NOMO-1 treated with DMSO at 0.1 percent for 48 hours (cell line): ENCODE measurements around the gene USP12.
"Not testable (repeated sequence)": the region's sequence is repeated elsewhere in the genome, so short reads cannot be mapped to it uniquely, and the experiment has no call there.

Experiments used
- DNase-seq: peaks from one replicate; lab custom pipeline; 2025; ENCODE audit not compliant: unreplicated experiment; lab: John Stamatoyannopoulos, UW

The USP12 gene

GRCh38 chr13:27158335-27158734 lies 13.3 kb downstream of the USP12 start:
- DNase-seq = no peak

GRCh38 chr13:27151798-27152599 lies 19.6 kb downstream of the USP12 start:
- no peak for DNase-seq

GRCh38 chr13:27149702-27150101 lies 21.9 kb downstream of the USP12 start:
- no peak for DNase-seq

DNA sequence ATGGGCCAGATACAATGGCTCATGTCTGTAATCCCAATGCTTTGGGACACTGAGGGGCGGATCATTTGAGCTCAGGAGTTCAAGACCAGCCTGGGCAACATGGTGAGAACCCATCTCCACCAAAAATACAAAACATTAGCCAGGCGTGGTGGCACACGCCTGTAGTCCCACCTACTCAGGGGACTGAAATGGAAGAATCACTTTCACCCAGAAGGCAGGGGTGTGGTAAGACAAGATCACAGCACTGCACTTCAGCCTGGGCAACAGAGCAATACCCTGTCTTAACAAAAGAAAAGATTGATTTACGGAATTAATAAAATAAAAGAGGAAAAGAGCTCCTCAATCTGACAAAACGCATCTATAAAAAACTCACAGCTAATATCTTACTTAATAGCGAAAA lies 22.7 kb downstream of the USP12 start:
- DNase-seq = no peak

- no peak for DNase-seq
Observed at GRCh38 chr13:27147530-27148170, 24.0 kb downstream of the USP12 start.

- DNase-seq = no peak
Observed at GRCh38 chr13:27141746-27142145, 29.9 kb downstream of the USP12 start.

DNA sequence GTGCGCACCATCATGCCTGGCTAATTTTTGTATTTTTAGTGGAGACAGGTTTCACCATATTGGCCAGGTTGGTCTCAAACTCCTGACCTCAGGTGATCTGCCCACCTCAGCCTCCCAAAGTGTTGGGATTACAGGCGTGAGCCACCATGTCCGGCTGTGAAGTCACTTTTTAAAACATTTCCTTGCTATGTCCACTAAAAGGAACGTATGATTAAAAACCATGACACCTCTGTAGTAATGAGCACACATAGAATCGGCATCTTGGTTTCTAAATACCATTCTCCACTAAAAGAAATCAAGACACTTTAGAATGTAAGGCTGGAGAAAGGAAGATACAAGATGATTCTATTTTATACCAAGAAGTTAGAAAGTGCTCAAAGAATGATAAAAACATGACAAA lies 30.5 kb downstream of the USP12 start:
- DNase-seq = not testable (repeated sequence)

DNA sequence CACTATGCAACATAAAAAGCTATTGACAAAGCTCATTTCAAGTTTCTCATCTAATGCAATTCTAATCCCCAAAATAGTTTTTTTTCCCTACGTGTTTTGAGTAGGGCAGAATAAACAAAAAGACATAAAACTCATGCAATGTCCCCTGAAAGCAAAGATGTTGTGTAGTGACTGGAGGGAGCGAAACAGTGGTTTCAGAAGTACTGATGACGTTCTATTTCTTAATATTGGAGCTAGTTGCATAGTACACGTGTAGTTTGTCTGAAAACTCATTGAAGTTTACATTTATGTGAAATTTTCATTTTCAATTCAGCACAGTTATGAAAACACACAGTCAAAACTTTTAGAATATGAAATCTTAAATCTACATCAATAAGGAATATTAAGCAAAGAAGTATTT lies 31.6 kb downstream of the USP12 start:
- DNase-seq = no peak

DNA sequence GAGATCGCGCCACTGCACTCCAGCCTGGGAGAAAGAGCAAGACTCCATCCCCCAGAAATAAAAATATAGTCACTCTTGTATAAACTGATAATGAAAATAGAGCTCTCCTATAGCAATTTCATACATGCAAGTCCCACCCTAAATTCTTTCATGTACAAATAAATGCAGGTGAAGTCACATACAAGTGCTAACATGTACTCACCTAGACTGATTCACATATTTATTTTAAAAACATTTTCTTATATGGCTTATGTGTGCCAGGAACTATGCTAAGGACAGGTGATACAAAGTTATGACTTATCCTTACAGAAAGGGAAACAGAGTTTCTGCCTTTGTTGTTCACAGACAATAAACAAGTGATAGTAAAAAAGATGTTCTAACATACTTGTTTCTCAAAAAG lies 32.0 kb downstream of the USP12 start:
- no peak for DNase-seq

- DNase-seq = no peak
Observed at GRCh38 chr13:27138457-27139093, 33.0 kb downstream of the USP12 start.

- no peak for DNase-seq
Observed at GRCh38 chr13:27137759-27138158, 33.9 kb downstream of the USP12 start.

- no peak for DNase-seq
Observed at GRCh38 chr13:27135023-27135422, 36.6 kb downstream of the USP12 start.

DNA sequence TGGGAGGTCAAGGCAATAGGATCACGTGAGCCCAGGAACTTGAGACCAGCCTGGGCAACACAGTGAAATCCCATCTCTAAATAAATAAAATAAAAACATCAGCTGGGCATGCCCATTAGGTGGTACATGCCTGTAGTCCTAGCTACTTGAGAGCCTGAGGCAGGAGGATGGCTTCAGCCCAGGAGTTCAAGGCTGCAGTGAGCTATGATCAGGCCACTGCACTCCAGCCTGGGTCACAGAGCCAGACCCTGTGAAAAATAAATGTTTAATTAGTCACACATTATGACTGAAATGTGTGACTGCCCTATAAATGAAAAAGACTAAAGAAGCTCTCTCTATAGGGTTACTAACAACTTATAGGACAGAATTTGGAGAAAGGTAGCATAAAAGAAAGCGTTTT lies 37.7 kb downstream of the USP12 start:
- DNase-seq = no peak

DNA sequence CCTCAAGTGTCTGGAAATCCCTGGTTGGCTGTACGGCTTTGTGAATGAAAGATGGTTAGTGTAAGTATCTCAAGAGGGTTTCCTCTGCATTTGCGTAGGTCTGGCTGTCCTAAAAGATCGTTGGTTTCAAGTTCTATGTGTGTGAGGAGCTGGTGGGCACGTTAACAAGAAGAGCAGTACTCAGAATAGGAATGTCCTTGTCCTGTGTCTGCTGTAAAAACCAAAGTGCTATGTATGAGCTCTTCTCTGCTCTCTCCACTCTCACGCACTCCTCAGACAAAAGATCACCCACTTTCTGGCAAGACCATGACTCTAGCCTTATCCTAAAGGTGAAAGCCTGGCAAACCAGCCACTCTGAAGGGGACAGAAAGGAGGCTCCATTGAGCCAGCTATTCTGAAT lies 39.1 kb downstream of the USP12 start:
- no peak for DNase-seq

- DNase-seq = no peak
Observed at GRCh38 chr13:27131906-27132305, 39.7 kb downstream of the USP12 start.

- peak; percentile 13 for DNase-seq
Observed at GRCh38 chr13:27130979-27131623, 40.5 kb downstream of the USP12 start.

DNA sequence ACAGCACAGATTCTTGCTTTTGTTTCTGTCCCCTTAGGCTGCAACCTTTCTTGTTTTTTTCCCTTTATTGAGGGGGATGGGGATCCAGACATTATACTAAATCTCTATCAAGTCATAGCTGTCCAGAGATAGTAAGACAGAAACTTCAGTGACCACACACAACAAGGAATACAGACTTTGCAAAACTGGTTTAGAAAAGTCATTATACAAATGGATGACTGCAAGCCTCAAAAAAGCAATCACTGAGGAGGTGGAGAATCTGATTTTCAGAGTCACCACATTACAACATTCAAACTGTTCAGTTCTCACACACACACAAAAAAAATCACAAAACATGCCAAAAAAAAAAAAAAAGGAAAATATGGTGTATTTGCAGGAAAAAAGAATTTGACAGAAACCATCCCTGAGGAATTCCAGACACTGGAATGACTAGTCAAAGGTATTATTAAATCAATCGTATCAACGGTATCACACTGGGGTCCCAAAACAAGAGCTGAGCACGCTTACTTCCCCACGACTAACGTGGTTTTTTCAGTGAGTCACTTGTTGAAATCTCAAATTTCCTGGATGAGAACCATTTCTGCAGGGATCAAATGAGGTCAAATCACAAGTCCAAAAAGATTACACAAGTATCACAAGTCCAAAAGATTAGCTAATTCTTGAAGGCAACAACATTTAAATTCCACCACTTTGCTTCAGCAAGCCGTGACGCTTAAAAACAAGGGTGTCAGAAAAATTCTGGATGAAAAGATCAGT lies 41.2 kb downstream of the USP12 start:
- no peak for DNase-seq

DNA sequence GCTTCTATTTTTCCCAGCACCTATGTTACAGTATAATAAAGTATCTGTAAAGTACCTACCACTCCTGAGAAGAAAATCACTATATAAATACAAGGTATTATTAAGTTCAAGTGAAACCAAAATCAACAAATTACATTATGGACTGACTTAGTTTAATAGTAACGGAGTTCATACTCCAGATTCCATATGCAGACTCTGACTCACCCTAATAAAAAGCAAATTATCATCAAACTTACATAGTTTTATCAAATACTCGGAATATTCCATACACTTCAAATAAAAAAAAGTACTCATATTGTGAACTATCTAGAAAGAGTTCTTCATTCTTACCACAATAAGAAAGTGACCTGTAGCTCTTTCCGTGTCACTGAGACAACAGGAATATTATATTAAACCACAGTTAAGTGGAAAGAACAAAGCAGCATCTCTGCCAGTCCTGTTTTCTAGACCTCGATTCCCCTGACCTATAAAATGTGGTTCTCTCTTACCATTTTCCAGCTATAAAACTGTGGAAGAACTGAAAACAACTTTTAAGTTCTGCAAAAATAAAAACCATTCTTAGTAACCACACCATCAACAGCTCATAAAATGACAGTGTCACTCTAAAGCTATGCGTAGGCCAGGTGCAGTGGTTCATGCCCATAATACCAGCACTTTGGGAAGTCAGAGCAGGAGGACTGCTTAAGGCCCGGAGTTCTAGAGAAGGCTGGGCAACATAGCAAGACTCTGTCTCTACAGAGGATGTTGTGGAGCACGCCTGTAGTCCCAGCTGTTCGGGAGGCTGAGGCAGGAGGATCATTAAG lies 42.6 kb downstream of the USP12 start:
- DNase-seq = no peak

DNA sequence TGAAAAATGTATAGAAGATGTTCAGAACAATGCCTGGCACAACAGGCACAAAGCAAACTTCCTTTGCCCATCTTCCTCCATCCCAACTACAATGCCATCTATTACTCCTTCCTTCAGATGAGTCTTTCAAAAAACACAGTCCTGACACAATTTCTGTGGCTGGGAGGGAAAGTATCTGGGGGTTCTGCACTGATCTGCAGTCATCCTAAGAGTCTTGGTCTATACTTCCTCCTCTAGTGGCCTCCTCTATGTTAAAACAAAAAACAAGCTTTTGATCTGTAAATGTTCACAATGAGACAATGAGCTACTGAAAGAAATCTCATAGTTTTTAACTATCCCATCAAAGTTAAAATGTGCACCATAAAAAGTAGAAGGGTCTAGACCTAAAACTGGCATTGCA lies 44.8 kb downstream of the USP12 start:
- DNase-seq = no peak
